Stimulated activated CD4-positive, alpha-beta T cell treated with anti-CD3 and anti-CD28 coated beads, Interleukin-4, amount 100 ng/mL, for 4 hours (primary cell): ENCODE measurements around the gene LZTR1.
A peak's percentile ranks its signal among the peaks of the same experiment; 100 is the strongest.
"Not testable (repeated sequence)": the region's sequence is repeated elsewhere in the genome, so short reads cannot be mapped to it uniquely, and the experiment has no call there.

Experiments
- DNase-seq, 2 experiments: peaks; one replicate each; pipeline ENCODE4 v3.0.0-alpha.2; 2020

Gene LZTR1

GRCh38 chr22:20998411-20999336, 16.6 kb downstream of the LZTR1 start:
- DNase-seq = no peak

GRCh38 chr22:20999350-21000206, 17.5 kb downstream of the LZTR1 start:
- DNase-seq = no peak

GRCh38 chr22:21000207-21000986, 18.3 kb downstream of the LZTR1 start:
- no peak for DNase-seq

GRCh38 chr22:21000987-21001600, 19.0 kb downstream of the LZTR1 start:
- no peak for DNase-seq

- DNase-seq = peak; percentile 97
Measured at GRCh38 chr22:21001601-21002325, 19.7 kb downstream of the LZTR1 start, which contains the start of gene THAP7. Gene THAP7 (minus strand): TSS chr22:21002118. CDS start chr22:21001911, 207 bp downstream.

- no peak for DNase-seq
Measured at GRCh38 chr22:21003782-21004181, 21.7 kb downstream of the LZTR1 start.

GRCh38 chr22:21009208-21009607, 27.1 kb downstream of the LZTR1 start:
- DNase-seq = not testable (repeated sequence)

- no peak for DNase-seq
Measured at GRCh38 chr22:21009638-21010425, 27.7 kb downstream of the LZTR1 start.

- no peak for DNase-seq
Measured at GRCh38 chr22:21010426-21011113, 28.5 kb downstream of the LZTR1 start.

GRCh38 chr22:21012446-21013407, 30.6 kb downstream of the LZTR1 start:
- DNase-seq = no peak

- DNase-seq = no peak
Measured at GRCh38 chr22:21013657-21014201, 31.6 kb downstream of the LZTR1 start.

GRCh38 chr22:21014202-21014725, 32.2 kb downstream of the LZTR1 start:
- peak; percentile 70 to 79 for DNase-seq

- DNase-seq = no peak
Measured at GRCh38 chr22:21014726-21015465, 32.8 kb downstream of the LZTR1 start, which contains the start of gene P2RX6. Gene P2RX6 (plus strand): TSS chr22:21015165. CDS start chr22:21015175, 10 bp downstream.

GRCh38 chr22:21015466-21016006, 33.4 kb downstream of the LZTR1 start:
- DNase-seq = no peak

GRCh38 chr22:21016644-21017420, 34.7 kb downstream of the LZTR1 start:
- no peak for DNase-seq

GRCh38 chr22:21018314-21018713, 36.2 kb downstream of the LZTR1 start:
- DNase-seq = no peak
